HEK293T (cell line): ENCODE measurements around the gene TBKBP1.

ENCODE experiments used
- CTCF ChIA-PET: fragments of 350-600 bp; formaldehyde crosslinking; extraction: SDS; loops from one replicate; lab custom pipeline; 2021; ENCODE audit warnings: antibody characterized with exemption, inconsistent platforms; lab: Yijun Ruan, JAX
- POLR2A ChIA-PET: fragments of 350-600 bp; formaldehyde crosslinking; extraction: SDS; loops from one replicate; lab custom pipeline; 2020; ENCODE audit warnings: antibody characterized with exemption, inconsistent platforms; lab: Yijun Ruan, JAX
- DNase-seq: peaks from one replicate; pipeline ENCODE4 v3.0.0; 2012; ENCODE audit warnings: mixed read lengths; ENCODE audit errors: extremely low spot score
- ARNT ChIP-seq: fragments of 450-650 bp; IDR thresholded peaks from 2 replicates; pipeline ENCODE4 v1.6.1; 2017; ENCODE audit warnings: mild to moderate bottlenecking
- BHLHE40 ChIP-seq: fragments of 450-650 bp; IDR thresholded peaks from 2 replicates; pipeline ENCODE4 v1.6.1; 2016; ENCODE audit warnings: mild to moderate bottlenecking, moderate library complexity, borderline replicate concordance
- CTBP1 ChIP-seq: fragments of 450-650 bp; IDR thresholded peaks from 2 replicates; pipeline ENCODE4 v1.6.1; 2016; ENCODE audit warnings: borderline replicate concordance
- ELF4 ChIP-seq: fragments of 450-650 bp; IDR thresholded peaks from 2 replicates; pipeline ENCODE4 v1.6.1; 2017; ENCODE audit warnings: antibody characterized with exemption
- FOXA1 ChIP-seq: fragments of 450-650 bp; IDR thresholded peaks from 2 replicates; pipeline ENCODE4 v1.6.1; 2016; ENCODE audit warnings: mild to moderate bottlenecking
- FOXK2 ChIP-seq: fragments of 450-650 bp; IDR thresholded peaks from 2 replicates; pipeline ENCODE4 v1.6.1; 2016; ENCODE audit warnings: mild to moderate bottlenecking
- FOXM1 ChIP-seq: fragments of 450-650 bp; IDR thresholded peaks from 2 replicates; pipeline ENCODE4 v1.6.1; 2017; ENCODE audit warnings: mild to moderate bottlenecking, borderline replicate concordance
- HDGF ChIP-seq: fragments of 450-650 bp; IDR thresholded peaks from 2 replicates; pipeline ENCODE4 v1.6.1; 2017; ENCODE audit warnings: antibody characterized with exemption, borderline replicate concordance
- L3MBTL2 ChIP-seq: fragments of 450-650 bp; conservative IDR thresholded peaks from 2 replicates; pipeline ENCODE4 v1.6.1; 2016; ENCODE audit warnings: mild to moderate bottlenecking
- LEF1 ChIP-seq: fragments of 450-650 bp; IDR thresholded peaks from 2 replicates; pipeline ENCODE4 v1.6.1; 2017; ENCODE audit warnings: mild to moderate bottlenecking, borderline replicate concordance
- NFRKB ChIP-seq: fragments of 450-650 bp; IDR thresholded peaks from 2 replicates; pipeline ENCODE4 v1.6.1; 2016; ENCODE audit warnings: mild to moderate bottlenecking, moderate library complexity
- SP1 ChIP-seq: fragments of 450-650 bp; IDR thresholded peaks from 2 replicates; pipeline ENCODE4 v1.6.1; 2017
- SUZ12 ChIP-seq: fragments of 450-650 bp; IDR thresholded peaks from 2 replicates; pipeline ENCODE4 v1.6.1; 2016; ENCODE audit warnings: mild to moderate bottlenecking
- ZNF384 ChIP-seq: fragments of 450-650 bp; IDR thresholded peaks from 2 replicates; pipeline ENCODE4 v1.6.1; 2016
- TF ChIP-seq, protein P1 (sequence below): fragments of 450-650 bp; IDR thresholded peaks from 2 replicates; pipeline ENCODE4 v1.6.1; 2016

TBKBP1 gene

DNA sequence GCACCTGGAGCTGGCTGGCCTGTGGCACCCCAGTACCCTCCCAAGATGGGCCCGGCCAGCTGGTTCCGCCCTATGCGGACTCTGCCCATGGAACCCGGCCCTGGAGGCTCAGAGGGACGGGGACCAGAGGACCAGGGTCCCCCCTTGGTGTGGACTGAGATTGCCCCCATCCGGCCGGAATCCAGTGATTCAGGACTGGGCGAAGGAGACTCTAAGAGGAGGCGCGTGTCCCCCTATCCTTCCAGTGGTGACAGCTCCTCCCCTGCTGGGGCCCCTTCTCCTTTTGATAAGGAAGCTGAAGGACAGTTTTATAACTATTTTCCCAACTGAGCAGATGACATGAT, 51.0 kb downstream of the TBKBP1 start:
- POLR2A ChIA-PET: interaction anchor here (1.1 to 1.2 kb wide), 3 partner anchors 9 to 96 kb away, joined by 3 read pairs; partner anchors contain the start of genes KPNB1 and TBX21
- no peak for TF ChIP-seq FOXK2
- TF ChIP-seq L3MBTL2: no peak
- no peak for TF ChIP-seq FOXM1
- no peak for TF ChIP-seq NFRKB
- TF ChIP-seq, protein P1, sequence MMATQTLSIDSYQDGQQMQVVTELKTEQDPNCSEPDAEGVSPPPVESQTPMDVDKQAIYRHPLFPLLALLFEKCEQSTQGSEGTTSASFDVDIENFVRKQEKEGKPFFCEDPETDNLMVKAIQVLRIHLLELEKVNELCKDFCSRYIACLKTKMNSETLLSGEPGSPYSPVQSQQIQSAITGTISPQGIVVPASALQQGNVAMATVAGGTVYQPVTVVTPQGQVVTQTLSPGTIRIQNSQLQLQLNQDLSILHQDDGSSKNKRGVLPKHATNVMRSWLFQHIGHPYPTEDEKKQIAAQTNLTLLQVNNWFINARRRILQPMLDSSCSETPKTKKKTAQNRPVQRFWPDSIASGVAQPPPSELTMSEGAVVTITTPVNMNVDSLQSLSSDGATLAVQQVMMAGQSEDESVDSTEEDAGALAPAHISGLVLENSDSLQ: no peak
- TF ChIP-seq ELF4: no peak
- TF ChIP-seq ZNF384: no peak
- CTCF ChIA-PET: interaction anchor here (1.2 to 1.4 kb wide), 2 partner anchors 45 to 80 kb away, joined by 3 read pairs; no protein-coding TSS in a partner anchor
- no peak for DNase-seq

DNA sequence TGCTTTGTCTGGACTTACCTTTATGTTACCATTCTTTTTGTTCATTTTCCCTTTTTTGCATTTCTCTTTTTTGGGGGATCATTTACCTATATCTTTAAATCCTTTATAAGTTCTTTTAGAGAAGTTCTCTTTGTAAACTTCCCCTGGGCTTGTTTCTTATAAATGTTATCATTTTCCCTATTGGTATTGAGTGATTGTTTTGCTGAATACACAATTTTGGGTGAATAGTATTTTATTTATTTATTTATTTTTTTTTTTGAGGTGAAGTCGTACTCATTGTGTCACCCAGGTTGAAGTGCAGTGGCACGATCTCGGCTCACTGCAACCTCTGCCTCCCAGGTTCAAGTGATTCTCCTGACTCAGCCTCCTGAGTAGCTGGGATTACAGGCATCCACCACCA, 57.5 kb downstream of the TBKBP1 start:
- DNase-seq: no peak
- no peak for TF ChIP-seq NFRKB
- TF ChIP-seq, protein P1: no peak
- no peak for TF ChIP-seq L3MBTL2
- no peak for TF ChIP-seq HDGF
- TF ChIP-seq SP1: no peak
- no peak for TF ChIP-seq ELF4
- no peak for TF ChIP-seq CTBP1
- TF ChIP-seq BHLHE40: no peak
- TF ChIP-seq ZNF384: no peak
- TF ChIP-seq FOXK2: no peak
- no peak for TF ChIP-seq FOXA1
- TF ChIP-seq LEF1: no peak
- TF ChIP-seq SUZ12: no peak
- TF ChIP-seq FOXM1: no peak
- CTCF ChIA-PET: no interaction called here
- POLR2A ChIA-PET: no interaction called here

DNA sequence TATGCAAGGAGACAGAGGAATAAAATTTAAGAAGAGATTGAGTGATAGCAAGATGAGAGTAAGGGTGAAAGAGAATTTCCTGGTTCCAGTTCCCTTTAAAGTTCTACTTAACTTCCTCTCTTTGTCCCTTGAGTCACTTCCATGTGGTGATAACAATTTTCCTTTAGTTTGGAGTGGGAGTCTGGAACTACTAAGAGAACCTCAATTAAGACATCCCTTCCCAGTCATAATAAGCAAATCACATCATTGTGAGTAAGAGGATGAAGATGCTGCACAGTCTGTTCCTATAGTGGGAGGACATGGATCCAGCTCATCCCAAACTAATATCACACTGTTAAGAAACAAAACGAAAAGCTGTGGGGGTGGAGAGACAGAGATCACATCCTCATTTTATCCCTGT, 63.4 kb downstream of the TBKBP1 start:
- no peak for DNase-seq
- CTCF ChIA-PET: no interaction called here
- POLR2A ChIA-PET: no interaction called here
- TF ChIP-seq SP1 (no peak), FOXA1 (no peak), NFRKB (no peak), CTBP1 (no peak), BHLHE40 (no peak), ARNT (no peak), HDGF (no peak), FOXM1 (no peak)

DNA sequence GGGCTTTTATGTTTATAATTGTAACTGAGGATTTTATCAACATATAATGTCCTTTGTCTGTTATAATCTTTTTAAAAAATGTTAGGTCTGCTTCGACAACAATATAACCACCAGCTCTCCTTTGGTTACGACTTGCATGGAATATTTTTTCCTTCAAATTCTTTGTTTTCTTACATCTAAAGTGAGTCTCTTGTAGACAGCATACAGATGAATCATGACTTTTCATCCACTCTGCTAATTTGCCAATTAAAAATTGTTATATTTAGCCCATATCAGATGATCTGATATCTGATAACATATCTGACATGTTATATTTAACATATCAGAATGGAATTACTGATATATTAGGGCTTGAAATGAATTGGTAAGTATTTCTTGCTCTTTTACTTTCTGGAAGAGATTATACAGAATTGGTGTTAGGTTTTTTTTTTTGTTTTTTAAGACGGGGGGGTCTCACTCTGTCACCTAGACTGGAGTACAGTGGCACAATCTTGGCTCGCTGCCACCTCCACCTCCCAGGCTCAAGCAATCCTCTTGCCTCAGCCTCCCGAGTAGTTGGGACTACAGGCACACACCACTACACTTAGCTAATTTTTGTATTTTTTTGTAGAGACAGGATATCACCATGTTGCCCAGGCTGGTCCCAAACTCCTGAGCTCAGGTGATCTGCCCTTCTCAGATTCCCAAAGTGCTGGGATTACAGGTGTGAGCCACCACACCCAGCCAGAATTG, 66.6 kb downstream of the TBKBP1 start:
- no peak for DNase-seq
- POLR2A ChIA-PET: no interaction called here
- no peak for TF ChIP-seq FOXK2
- TF ChIP-seq HDGF: no peak
- no peak for TF ChIP-seq NFRKB
- CTCF ChIA-PET: no interaction called here
